Nephron progenitor cell (in vitro differentiated cells): ENCODE measurements around the gene KCNK15.
"Not testable (repeated sequence)": the region's sequence is repeated elsewhere in the genome, so short reads cannot be mapped to it uniquely, and the experiment has no call there.

ENCODE experiments used
- DNase-seq: peaks from one replicate; pipeline ENCODE4 v3.0.0; 2021
- H3K27ac Mint-ChIP-seq: 2 replicates; pipeline ENCODE4 v1.8.0; 2021; ENCODE audit warnings: mild to moderate bottlenecking, moderate library complexity, mixed read lengths
- H3K27me3 Mint-ChIP-seq: 2 replicates; pipeline ENCODE4 v1.8.0; 2021; ENCODE audit warnings: mild to moderate bottlenecking, low read depth, mixed read lengths; ENCODE audit not compliant: poor library complexity
- H3K36me3 Mint-ChIP-seq: 2 replicates; pipeline ENCODE4 v1.8.0; 2021; ENCODE audit warnings: low read depth, mixed read lengths
- H3K4me1 Mint-ChIP-seq: 2 replicates; pipeline ENCODE4 v1.8.0; 2021; ENCODE audit warnings: mixed read lengths
- H3K4me3 Mint-ChIP-seq: 2 replicates; pipeline ENCODE4 v1.8.0; 2021; ENCODE audit warnings: mild to moderate bottlenecking, moderate library complexity, mixed read lengths
- H3K9me3 Mint-ChIP-seq: 2 replicates; pipeline ENCODE4 v1.8.0; 2021; ENCODE audit warnings: mild to moderate bottlenecking, moderate library complexity, mixed read lengths
- TF ChIP-seq, protein P1 (sequence below): fragments of 200-600 bp; sonication (generic); IDR thresholded peaks from 2 replicates; pipeline ENCODE4 v1.5.0; 2021; ENCODE audit warnings: antibody characterized with exemption

The KCNK15 gene

DNA sequence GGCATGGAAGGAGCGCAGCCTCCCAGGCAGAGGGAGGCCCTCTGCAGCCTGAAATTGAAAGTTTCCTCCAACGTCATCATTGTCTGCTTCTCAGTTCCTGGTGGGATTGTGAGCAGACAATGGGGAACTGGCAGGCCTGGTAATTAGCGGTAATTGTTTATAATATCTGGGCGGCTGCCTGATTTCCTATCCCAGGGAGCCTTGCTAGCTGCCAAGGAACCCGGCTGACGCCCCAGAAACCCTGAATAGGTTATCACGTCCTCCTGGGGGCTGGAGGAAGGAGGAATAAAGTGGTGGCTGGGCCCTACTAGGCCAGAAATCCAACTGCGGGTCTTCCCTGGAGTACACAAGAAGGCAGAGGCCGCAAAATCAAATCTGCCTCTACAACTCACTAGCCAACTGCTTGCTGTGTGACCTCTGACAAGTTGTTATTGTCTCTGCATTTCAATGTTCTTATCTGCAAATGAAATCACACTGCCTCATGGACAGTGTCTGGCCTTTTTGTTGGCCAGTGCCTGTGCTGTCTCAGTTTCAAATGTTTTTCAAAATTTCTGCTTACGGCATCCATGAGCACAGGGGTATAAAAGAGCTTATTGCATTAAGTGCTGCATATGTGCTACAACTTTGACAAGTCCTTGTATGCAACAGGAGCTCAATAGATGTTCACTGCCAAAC is 16.9 kb downstream of the KCNK15 start:
- Mint-ChIP-seq H3K27me3 (no peaks in the 10 kb centered on the region), H3K36me3 (no peaks in the 10 kb centered on the region), H3K4me1 (no peaks in the 10 kb centered on the region), H3K27ac (no peak overlapping the region), H3K4me3 (no peak overlapping the region), H3K9me3 (no peaks in the 10 kb centered on the region)
- TF ChIP-seq, protein P1, sequence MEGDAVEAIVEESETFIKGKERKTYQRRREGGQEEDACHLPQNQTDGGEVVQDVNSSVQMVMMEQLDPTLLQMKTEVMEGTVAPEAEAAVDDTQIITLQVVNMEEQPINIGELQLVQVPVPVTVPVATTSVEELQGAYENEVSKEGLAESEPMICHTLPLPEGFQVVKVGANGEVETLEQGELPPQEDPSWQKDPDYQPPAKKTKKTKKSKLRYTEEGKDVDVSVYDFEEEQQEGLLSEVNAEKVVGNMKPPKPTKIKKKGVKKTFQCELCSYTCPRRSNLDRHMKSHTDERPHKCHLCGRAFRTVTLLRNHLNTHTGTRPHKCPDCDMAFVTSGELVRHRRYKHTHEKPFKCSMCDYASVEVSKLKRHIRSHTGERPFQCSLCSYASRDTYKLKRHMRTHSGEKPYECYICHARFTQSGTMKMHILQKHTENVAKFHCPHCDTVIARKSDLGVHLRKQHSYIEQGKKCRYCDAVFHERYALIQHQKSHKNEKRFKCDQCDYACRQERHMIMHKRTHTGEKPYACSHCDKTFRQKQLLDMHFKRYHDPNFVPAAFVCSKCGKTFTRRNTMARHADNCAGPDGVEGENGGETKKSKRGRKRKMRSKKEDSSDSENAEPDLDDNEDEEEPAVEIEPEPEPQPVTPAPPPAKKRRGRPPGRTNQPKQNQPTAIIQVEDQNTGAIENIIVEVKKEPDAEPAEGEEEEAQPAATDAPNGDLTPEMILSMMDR, result no peak
- no peak for DNase-seq

DNA sequence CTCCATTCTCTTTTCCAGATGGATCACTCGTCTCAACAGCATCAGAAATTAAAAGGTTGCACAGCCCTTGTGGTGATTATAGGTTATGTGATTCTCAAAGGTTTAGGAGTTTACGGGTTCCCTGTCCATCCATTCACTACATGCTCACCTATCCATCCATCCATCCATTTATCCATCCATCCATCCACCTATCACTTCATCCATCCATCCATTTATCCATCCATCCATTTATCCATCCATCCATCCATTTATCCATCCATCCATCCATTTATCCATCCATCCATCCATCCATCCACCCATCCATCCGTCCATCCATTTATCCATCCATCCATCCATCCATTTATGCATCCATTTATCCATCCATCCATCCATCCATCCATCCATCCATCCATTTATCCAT is 18.1 kb downstream of the KCNK15 start:
- H3K27me3 Mint-ChIP-seq, H3K9me3 Mint-ChIP-seq, H3K27ac Mint-ChIP-seq, H3K4me3 Mint-ChIP-seq, DNase-seq, H3K4me1 Mint-ChIP-seq, H3K36me3 Mint-ChIP-seq: not testable (repeated sequence)

DNA sequence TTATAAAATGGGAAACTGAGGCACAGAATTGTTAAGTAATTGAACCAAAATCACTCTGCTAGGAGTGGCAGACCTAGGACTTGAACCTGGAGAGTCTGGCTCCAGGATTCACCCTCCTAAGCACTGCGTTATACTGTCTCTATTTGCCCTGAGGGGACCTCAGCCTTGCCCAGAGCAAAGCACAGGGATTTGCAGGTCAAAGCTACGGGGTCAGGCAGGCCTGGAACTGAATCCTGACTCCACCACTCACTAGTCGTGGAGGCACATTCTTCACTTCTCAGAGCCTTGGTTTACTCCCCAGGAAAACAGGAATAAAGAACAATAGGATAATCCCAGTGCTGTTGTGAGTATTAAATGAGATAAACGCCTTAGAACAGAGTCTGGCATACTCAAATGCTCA is 19.4 kb downstream of the KCNK15 start:
- Mint-ChIP-seq H3K4me1 (peaks cover 10% of the 10 kb centered on the region), H3K36me3 (no peaks in the 10 kb centered on the region), H3K27ac (no peak overlapping the region), H3K9me3 (no peaks in the 10 kb centered on the region), H3K27me3 (no peaks in the 10 kb centered on the region), H3K4me3 (no peak overlapping the region)
- DNase-seq, result no peak
- TF ChIP-seq, protein P1, result no peak

DNA sequence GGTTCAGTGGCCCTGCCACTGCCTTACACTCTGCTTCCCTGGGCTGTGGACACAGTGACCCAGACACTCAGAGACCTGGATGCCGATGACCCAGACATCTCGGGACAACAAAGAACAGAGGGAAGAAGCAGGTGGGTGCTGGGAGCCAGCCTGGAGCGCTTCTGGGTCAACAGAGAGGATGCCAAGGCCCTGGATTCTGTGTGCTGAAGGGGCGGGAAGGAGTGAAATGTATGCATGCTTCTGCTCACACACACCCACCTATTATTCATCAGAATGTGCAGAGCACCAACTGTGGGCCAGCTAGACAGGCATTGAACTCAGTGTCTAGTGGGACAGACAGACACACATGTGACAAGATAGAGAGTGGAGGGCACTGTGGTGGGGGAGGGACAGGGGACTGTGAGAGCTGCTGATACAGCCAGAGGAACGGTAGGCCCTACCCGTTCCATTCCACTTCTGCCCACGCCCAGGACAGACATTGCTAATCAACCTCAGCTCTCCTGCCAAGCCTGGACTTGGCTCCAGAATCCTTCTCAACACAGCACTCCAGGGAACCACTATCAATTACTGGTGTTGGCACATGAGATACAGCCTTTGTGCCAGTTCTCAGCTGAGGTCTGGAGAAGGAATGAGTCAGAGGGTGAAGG is 20.2 kb downstream of the KCNK15 start:
- TF ChIP-seq, protein P1, result no peak
- DNase-seq, result no peak
- Mint-ChIP-seq H3K27ac (no peak overlapping the region), H3K9me3 (no peaks in the 10 kb centered on the region), H3K27me3 (no peaks in the 10 kb centered on the region), H3K36me3 (no peaks in the 10 kb centered on the region), H3K4me3 (no peak overlapping the region), H3K4me1 (peaks cover 10% of the 10 kb centered on the region)

- H3K4me1 Mint-ChIP-seq, result peaks cover 10% of the 10 kb centered on the region
- no peak for DNase-seq
- H3K27ac Mint-ChIP-seq, result no peak overlapping the region
- H3K4me3 Mint-ChIP-seq, result no peak overlapping the region
- TF ChIP-seq, protein P1, result no peak
- H3K9me3 Mint-ChIP-seq, result no peaks in the 10 kb centered on the region
- H3K36me3 Mint-ChIP-seq, result no peaks in the 10 kb centered on the region
- peaks cover 5% of the 10 kb centered on the region for H3K27me3 Mint-ChIP-seq
These were observed 22.6 kb downstream of the KCNK15 start for GRCh38 chr20:44768256-44768655.

DNA sequence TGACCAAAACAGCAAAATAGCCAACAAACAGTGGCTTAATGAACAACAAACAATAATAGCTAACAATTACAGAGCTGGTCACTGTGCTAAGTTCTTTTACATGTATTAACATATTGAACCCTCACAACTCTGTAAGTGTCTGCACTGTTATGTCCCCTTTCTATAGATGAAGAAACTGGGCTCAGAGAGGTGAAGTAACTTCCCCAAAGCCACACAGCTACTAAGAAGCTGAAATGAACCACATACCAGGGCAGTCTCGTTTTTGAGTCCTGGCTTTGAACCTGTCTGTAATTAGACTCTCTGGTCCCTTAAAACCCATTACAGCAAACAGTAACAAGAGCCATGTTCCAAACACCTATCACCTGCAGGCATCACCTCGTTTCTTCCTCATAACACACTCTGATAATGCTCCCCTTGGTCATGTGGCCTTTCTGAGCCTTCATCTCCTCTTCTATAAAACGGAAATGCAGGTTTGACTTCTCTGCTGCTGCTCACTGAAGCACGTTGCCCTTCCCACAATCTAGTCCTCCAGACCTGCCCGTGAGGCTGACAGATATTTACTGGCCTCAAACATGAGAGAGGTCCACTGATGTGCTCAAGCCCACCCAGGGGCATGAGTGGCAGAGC is 23.3 kb downstream of the KCNK15 start:
- DNase-seq, result no peak
- H3K27me3 Mint-ChIP-seq, result peaks cover 5% of the 10 kb centered on the region
- peak overlapping the region; percentile 40 for H3K27ac Mint-ChIP-seq
- peaks cover 10% of the 10 kb centered on the region for H3K4me1 Mint-ChIP-seq
- no peak overlapping the region for H3K4me3 Mint-ChIP-seq
- TF ChIP-seq, protein P1, result no peak
- no peaks in the 10 kb centered on the region for H3K9me3 Mint-ChIP-seq
- H3K36me3 Mint-ChIP-seq, result no peaks in the 10 kb centered on the region
